ENCODE results near the gene BIN1.

BIN1 gene

GRCh38 chr2:127012868-127013267, 94.1 kb downstream of the BIN1 start:
- no peak for DNase-seq

- no peak for DNase-seq
Measured at GRCh38 chr2:127012215-127012614, 94.7 kb downstream of the BIN1 start.

DNA sequence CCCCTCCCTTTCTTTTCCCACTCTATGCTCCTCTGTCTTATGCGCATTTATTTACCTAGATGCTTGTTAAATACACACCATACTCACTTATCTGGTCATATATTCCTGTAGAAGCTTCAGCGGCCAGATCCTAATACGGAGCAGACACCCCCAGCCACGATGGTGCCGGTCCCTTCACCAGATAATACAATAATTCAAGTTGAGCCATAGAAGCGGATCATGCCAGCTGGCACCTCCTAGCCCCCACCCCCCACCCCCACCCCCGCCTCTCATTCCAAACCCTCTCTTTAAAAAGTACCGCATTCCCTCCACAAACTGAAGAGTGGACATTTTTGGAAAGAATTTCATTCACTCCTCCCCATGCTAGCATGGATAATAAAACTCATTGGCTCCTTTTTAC, 95.2 kb downstream of the BIN1 start:
- DNase-seq, result no peak

GRCh38 chr2:127011231-127011661, 95.7 kb downstream of the BIN1 start:
- DNase-seq, result no peak

DNA sequence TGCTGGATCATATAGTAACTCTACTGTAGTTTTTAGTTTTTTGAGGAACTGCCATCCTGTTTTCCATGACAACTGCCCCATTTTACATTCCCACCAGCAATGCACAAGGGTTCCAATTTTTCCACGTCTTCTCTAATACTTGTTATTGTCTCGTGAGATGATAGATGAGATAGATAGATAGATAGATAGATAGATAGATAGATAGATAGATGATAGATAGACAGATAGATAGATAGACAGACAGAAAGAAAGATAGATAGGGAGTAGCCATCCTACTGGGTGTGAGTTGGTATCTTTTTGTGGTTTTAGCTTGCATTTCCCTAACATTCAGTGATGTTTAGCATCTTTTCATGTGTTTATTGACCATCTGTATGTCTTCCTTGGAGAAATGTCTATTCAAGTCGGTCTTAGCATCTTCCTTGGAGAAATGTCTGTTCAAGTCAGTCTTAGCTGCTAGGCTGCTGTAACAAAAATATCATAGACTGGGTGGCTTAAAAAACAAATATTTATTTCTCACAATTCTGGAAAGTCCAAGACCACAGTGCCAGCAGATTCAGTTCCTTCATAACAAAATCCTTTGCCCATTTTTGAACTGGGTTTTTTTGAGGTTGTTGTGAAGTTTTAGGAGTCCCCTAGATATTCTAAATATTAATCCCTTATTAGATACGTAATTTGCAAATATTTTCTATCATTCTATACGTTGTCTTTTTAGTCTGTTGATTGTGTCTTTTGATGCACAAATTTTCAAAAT, 98.5 kb downstream of the BIN1 start:
- DNase-seq, result no peak

GRCh38 chr2:127007652-127008051, 99.3 kb downstream of the BIN1 start:
- no peak for DNase-seq

DNA sequence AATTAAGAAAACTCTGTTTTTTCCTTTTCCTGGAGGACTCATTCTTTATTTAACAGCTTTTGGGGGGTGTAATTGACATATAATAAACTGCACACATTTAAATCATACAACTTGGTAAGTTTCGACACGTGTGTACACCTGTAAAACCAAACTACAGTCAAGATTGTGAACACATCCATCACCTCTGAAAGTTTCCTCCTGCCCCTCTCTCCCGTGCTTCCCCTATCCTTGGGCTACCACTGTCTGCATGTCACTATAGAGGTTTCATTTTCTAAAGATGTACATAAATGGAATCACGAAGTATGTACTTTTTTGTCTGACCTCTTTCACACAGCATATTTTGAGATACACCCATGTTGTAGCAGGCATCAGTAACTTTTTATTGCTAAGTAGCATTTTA, 100.0 kb downstream of the BIN1 start:
- DNase-seq, result no peak

GRCh38 chr2:127004893-127005600, 101.9 kb downstream of the BIN1 start:
- DNase-seq, result no peak

GRCh38 chr2:127003070-127003800, 103.7 kb downstream of the BIN1 start:
- DNase-seq, result no peak

GRCh38 chr2:127001751-127002150, 105.2 kb downstream of the BIN1 start:
- DNase-seq, result no peak

- DNase-seq, result no peak
Measured at GRCh38 chr2:127000937-127001336, 106.0 kb downstream of the BIN1 start.

- DNase-seq, result no peak
Measured at GRCh38 chr2:127000194-127000593, 106.8 kb downstream of the BIN1 start.

DNA sequence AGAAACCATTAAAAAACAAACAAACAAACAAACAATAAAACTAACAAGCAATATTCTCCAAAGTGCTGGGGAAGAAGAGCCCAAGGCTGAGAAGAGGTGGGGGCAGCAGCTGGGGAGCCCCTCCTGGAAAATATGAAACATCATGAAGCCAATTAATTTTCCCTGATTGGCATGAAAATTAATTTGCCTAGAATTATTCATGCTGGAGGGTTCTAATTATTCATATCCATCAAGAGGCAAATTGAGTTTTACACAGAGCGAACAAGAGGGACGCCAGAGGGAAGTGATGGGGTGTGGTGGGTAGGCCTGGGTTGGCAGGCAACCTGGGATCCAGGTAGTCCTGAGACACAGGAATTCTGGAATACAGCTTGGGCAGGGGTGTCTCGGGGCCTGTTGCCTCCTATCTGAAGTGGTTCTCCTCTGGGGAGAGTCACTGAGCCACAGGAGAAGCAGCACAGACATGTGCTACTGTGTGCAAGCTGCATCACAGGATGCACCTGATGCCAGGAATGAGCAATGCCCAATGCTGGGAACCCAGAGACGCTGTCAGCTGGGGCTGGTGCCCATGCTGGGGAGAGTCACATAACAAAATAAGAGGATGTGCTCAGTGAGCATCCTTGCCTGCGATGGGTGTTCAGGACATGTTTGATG, 107.7 kb downstream of the BIN1 start:
- no peak for DNase-seq

- no peak for DNase-seq
Measured at GRCh38 chr2:126998486-126998885, 108.5 kb downstream of the BIN1 start.

Measured in activated CD8-positive, alpha-beta memory T cell treated with anti-CD3 and anti-CD28 coated beads, Interleukin-2, amount 50 U/mL, for 4 hours (primary cell).